ENCODE measurements around the gene EMD.
A peak's percentile ranks its signal among the peaks of the same experiment; 100 is the strongest.

The EMD gene

DNA sequence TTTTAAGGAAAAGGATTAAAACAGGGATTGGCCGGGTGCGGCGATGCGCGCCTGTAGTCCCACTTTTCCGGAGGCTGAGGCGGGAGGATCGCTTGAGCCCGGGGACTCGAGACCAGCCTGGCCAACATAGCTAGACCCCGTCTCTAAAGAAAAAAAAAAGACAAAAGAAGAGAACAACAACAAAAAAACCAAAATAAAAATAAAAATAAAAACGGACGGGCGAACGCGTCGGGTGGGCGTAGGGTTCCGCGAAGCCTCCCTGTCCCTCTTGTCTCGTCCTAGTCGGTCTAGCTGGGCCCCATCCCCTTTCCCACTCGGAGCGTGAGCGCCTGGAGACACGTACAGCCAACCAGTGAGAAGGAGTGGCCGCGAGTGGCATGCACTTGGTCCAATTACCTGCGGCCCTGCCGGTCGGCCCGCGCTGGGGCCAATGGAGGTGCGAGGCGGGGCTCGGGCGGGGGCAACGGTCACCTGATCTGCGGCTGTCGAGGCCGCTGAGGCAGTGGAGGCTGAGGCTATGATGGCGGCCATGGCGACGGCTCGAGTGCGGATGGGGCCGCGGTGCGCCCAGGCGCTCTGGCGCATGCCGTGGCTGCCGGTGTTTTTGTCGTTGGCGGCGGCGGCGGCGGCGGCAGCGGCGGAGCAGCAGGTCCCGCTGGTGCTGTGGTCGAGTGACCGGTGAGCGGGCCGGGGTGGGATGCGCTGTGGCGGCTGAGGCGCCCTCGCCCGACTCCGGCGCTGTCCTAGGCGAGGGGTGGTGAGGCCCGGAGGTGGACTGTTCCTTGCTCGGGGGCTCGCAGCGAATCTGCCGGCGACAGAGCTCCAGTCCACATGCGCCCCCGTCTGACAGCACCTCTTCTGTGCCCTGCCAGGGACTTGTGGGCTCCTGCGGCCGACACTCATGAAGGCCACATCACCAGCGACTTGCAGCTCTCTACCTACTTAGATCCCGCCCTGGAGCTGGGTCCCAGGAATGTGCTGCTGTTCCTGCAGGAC is 49.4 kb downstream of the EMD start, which contains the start of gene ATP6AP1:
Gene ATP6AP1 (plus strand): TSS at position 502 of the 996 bp plus-strand sequence. CDS start 16 bp downstream, at position 518.
- peak; percentile 92 for DNase-seq (ENCODE audit: extremely low read depth, insufficient read length)
- H3K27me3 ChIP-seq (replicated peaks; ENCODE audit: control insufficient read depth, insufficient read depth, low read length), result no peaks in the 10 kb centered on the region
- TF ChIP-seq, protein P1, sequence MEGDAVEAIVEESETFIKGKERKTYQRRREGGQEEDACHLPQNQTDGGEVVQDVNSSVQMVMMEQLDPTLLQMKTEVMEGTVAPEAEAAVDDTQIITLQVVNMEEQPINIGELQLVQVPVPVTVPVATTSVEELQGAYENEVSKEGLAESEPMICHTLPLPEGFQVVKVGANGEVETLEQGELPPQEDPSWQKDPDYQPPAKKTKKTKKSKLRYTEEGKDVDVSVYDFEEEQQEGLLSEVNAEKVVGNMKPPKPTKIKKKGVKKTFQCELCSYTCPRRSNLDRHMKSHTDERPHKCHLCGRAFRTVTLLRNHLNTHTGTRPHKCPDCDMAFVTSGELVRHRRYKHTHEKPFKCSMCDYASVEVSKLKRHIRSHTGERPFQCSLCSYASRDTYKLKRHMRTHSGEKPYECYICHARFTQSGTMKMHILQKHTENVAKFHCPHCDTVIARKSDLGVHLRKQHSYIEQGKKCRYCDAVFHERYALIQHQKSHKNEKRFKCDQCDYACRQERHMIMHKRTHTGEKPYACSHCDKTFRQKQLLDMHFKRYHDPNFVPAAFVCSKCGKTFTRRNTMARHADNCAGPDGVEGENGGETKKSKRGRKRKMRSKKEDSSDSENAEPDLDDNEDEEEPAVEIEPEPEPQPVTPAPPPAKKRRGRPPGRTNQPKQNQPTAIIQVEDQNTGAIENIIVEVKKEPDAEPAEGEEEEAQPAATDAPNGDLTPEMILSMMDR (IDR thresholded peaks at IDR 0.05; ENCODE audit: insufficient read depth, low read length, poor library complexity, severe bottlenecking), result peak; percentile 17
- peak within 1 kb of the TSS; percentile 72 for H3K4me3 ChIP-seq (replicated peaks; ENCODE audit: low read depth, low read length)
- peaks cover 4% of the 10 kb centered on the region for H3K36me3 ChIP-seq (ENCODE audit: control insufficient read depth, insufficient read depth, low read length)

- Histone ChIP-seq H3K4me3 (replicated peaks; ENCODE audit: low read depth, low read length) (peak overlapping the region; percentile 72), H3K27me3 (replicated peaks; ENCODE audit: control insufficient read depth, insufficient read depth, low read length) (no peaks in the 10 kb centered on the region), H3K36me3 (ENCODE audit: control insufficient read depth, insufficient read depth, low read length) (peaks cover 4% of the 10 kb centered on the region)
- TF ChIP-seq, protein P1 (IDR thresholded peaks at IDR 0.05; ENCODE audit: insufficient read depth, low read length, poor library complexity, severe bottlenecking), result no peak
- no peak for DNase-seq (ENCODE audit: extremely low read depth, insufficient read length)
These were observed 50.6 kb downstream of the EMD start for GRCh38 chrX:154429711-154430110.

DNA sequence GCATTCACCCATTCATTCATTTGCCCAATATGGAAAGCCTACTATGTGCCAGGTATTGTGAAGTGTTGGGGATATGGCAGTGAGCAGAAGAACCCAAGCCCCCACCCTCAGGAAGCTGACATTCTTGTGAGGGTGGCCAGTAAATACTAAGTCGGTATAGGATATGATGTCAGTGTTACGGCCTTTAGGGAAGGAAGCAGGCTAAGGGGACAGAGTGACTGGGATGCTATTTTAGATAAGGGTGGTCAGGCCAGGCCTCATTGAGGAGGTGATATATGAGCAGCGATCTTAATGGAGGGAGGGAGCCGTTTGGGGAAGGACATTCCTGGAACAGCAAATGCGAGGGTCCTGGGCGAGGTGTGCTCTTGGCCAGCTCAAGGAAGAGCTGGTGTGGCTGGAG is 51.4 kb downstream of the EMD start:
- DNase-seq (ENCODE audit: extremely low read depth, insufficient read length), result no peak
- H3K4me3 ChIP-seq (replicated peaks; ENCODE audit: low read depth, low read length), result no peak overlapping the region
- TF ChIP-seq, protein P1 (IDR thresholded peaks at IDR 0.05; ENCODE audit: insufficient read depth, low read length, poor library complexity, severe bottlenecking), result no peak

DNA sequence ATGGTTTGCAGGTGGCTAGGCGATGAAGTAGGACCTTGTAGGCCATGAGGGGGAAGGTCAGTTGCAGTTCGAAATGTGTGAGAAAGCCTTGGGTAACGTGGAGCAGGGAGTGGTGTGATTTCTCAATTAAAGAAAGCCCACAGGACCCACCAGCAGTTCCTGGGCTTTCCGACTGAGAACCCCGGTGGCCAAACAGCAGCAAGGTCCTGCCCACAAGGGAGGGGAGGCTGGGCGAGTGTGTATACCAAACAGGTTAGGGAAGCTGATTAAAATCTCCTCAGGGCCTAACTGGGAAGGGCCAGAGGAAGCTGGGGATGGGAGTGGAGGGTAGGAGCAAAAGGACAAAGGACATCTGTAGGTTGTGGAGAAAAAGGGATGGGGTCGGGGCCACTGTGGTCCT is 51.8 kb downstream of the EMD start:
- TF ChIP-seq, protein P1 (IDR thresholded peaks at IDR 0.05; ENCODE audit: insufficient read depth, low read length, poor library complexity, severe bottlenecking), result no peak
- Histone ChIP-seq H3K27me3 (replicated peaks; ENCODE audit: control insufficient read depth, insufficient read depth, low read length) (no peaks in the 10 kb centered on the region), H3K4me3 (replicated peaks; ENCODE audit: low read depth, low read length) (no peak overlapping the region), H3K36me3 (ENCODE audit: control insufficient read depth, insufficient read depth, low read length) (peaks cover 6% of the 10 kb centered on the region)
- DNase-seq (ENCODE audit: extremely low read depth, insufficient read length), result no peak

More for the DNA sequence above, 51.4 kb downstream of the EMD start:
- peaks cover 4% of the 10 kb centered on the region for H3K36me3 ChIP-seq (ENCODE audit: control insufficient read depth, insufficient read depth, low read length)
- no peaks in the 10 kb centered on the region for H3K27me3 ChIP-seq (replicated peaks; ENCODE audit: control insufficient read depth, insufficient read depth, low read length)

Measured in GM06990 (cell line).